Karpas-422 (cell line): Measurements from ENCODE around the gene CCDC28A. TPM values are rescaled to one million over a fixed set of nuclear protein-coding genes. Genes with fewer than 3 reads are reported as not detected.
A peak's percentile ranks its signal among the peaks of the same experiment; 100 is the strongest.

Experiments
- DNase-seq: peaks from one replicate; pipeline ENCODE4 v3.0.0-alpha.2; 2015
- H2AFZ ChIP-seq: fragments of 200-600 bp; sonication (generic); 2 replicates; pipeline ENCODE4 v1.6.1; 2014; ENCODE audit warnings: antibody characterized with exemption, low read length, mixed read lengths
- H3K27ac ChIP-seq: fragments of 200-600 bp; sonication (generic); 2 replicates; pipeline ENCODE4 v1.5.1; 2014; ENCODE audit warnings: mild to moderate bottlenecking, low read length, moderate library complexity
- H3K27me3 ChIP-seq: fragments of 200-600 bp; sonication (generic); 2 replicates; pipeline ENCODE4 v1.6.1; 2014; ENCODE audit warnings: low read length, mixed read lengths
- H3K36me3 ChIP-seq: fragments of 200-600 bp; sonication (generic); 2 replicates; pipeline ENCODE4 v1.6.1; 2014; ENCODE audit warnings: low read length, mixed read lengths; ENCODE audit not compliant: insufficient read depth
- H3K4me1 ChIP-seq: fragments of 200-600 bp; sonication (generic); 2 replicates; pipeline ENCODE4 v1.6.1; 2014; ENCODE audit warnings: mild to moderate bottlenecking, low read length, mixed read lengths
- H3K4me2 ChIP-seq: fragments of 200-600 bp; sonication (generic); 2 replicates; pipeline ENCODE4 v1.6.1; 2014; ENCODE audit warnings: low read length, low read depth, mild to moderate bottlenecking; ENCODE audit not compliant: poor library complexity, severe bottlenecking
- H3K4me3 ChIP-seq: fragments of 200-600 bp; sonication (generic); 2 replicates; pipeline ENCODE4 v1.5.1; 2014; ENCODE audit warnings: mild to moderate bottlenecking, antibody characterized with exemption, low read length, mixed read lengths
- H3K79me2 ChIP-seq: fragments of 200-600 bp; sonication (generic); 2 replicates; pipeline ENCODE4 v1.6.1; 2014; ENCODE audit warnings: mild to moderate bottlenecking, low read length, mixed read lengths
- H3K9ac ChIP-seq: fragments of 200-600 bp; sonication (generic); 2 replicates; pipeline ENCODE4 v1.6.0; 2014; ENCODE audit warnings: low read length
- H3K9me2 ChIP-seq: fragments of 200-600 bp; sonication (generic), shearing (Covaris generic); replicated peaks from 2 replicates; pipeline ENCODE4 v1.6.0; 2014; ENCODE audit warnings: mild to moderate bottlenecking, low read length, moderate library complexity; ENCODE audit not compliant: insufficient read depth
- H3K9me3 ChIP-seq: fragments of 300-700, 200-600 bp; sonication (generic); 2 replicates; pipeline ENCODE4 v1.6.1; 2014; ENCODE audit warnings: low read length, mixed read lengths
- H4K20me1 ChIP-seq: fragments of 200-600 bp; sonication (generic); 2 replicates; pipeline ENCODE4 v1.6.1; 2014; ENCODE audit warnings: mild to moderate bottlenecking, antibody characterized with exemption, low read length, low read depth; ENCODE audit not compliant: insufficient read depth
- total RNA-seq: library from RNA; depleted of rRNA; stranded (reverse); fragments of >200 nt; shearing (Covaris generic); gene quantifications from 2 replicates; pipeline ENCODE4 v1.2.3, GENCODE V29; 2014; ENCODE audit warnings: low replicate concordance

The CCDC28A gene
- total RNA-seq, 1 experiment from 2014 or later, result 55.2 TPM

- no peak for DNase-seq
- no peak overlapping the region for H2AFZ ChIP-seq
- no peaks in the 10 kb centered on the region for H3K36me3 ChIP-seq
- H3K4me1 ChIP-seq, result peaks cover 12% of the 10 kb centered on the region
- no peak overlapping the region for H3K4me2 ChIP-seq
- H3K9ac ChIP-seq, result no peak overlapping the region
- no peak overlapping the region for H3K4me3 ChIP-seq
- H4K20me1 ChIP-seq, result no peaks in the 10 kb centered on the region
- H3K9me2 ChIP-seq, result no peaks in the 10 kb centered on the region
- H3K79me2 ChIP-seq, result no peaks in the 10 kb centered on the region
- no peaks in the 10 kb centered on the region for H3K27me3 ChIP-seq
- no peak overlapping the region for H3K27ac ChIP-seq
- H3K9me3 ChIP-seq, result no peaks in the 10 kb centered on the region
Measured at GRCh38 chr6:138815221-138815620, 41.7 kb downstream of the CCDC28A start.

- no peaks in the 10 kb centered on the region for H3K9me2 ChIP-seq
- no peak overlapping the region for H3K4me3 ChIP-seq
- H3K9ac ChIP-seq, result no peak overlapping the region
- H3K4me2 ChIP-seq, result no peak overlapping the region
- no peaks in the 10 kb centered on the region for H3K36me3 ChIP-seq
- no peaks in the 10 kb centered on the region for H3K27me3 ChIP-seq
- peaks cover 12% of the 10 kb centered on the region for H3K4me1 ChIP-seq
- no peaks in the 10 kb centered on the region for H3K9me3 ChIP-seq
- H2AFZ ChIP-seq, result no peak overlapping the region
- peak; percentile 82 for DNase-seq
- H4K20me1 ChIP-seq, result no peaks in the 10 kb centered on the region
- H3K79me2 ChIP-seq, result no peaks in the 10 kb centered on the region
- no peak overlapping the region for H3K27ac ChIP-seq
Measured at GRCh38 chr6:138815797-138816528, 42.4 kb downstream of the CCDC28A start.

- no peak for DNase-seq
Measured at GRCh38 chr6:138817799-138818198, 44.2 kb downstream of the CCDC28A start.

GRCh38 chr6:138818496-138819194 is 45.1 kb downstream of the CCDC28A start:
- Histone ChIP-seq H3K79me2 (no peaks in the 10 kb centered on the region), H3K4me2 (peak overlapping the region; percentile 10), H4K20me1 (no peaks in the 10 kb centered on the region), H3K9me2 (no peaks in the 10 kb centered on the region), H3K27ac (no peak overlapping the region), H3K4me1 (peaks cover 12% of the 10 kb centered on the region), H3K9ac (peak overlapping the region; percentile 7; the same call in 1 of the 2 replicates), H3K36me3 (no peaks in the 10 kb centered on the region), H2AFZ (peak overlapping the region; percentile 74), H3K27me3 (no peaks in the 10 kb centered on the region), H3K9me3 (no peaks in the 10 kb centered on the region), H3K4me3 (no peak overlapping the region)
- peak; percentile 45 for DNase-seq

More at GRCh38 chr6:138817799-138818198, 44.2 kb downstream of the CCDC28A start:
- H3K9me2 ChIP-seq, result no peaks in the 10 kb centered on the region
- no peaks in the 10 kb centered on the region for H4K20me1 ChIP-seq
- no peaks in the 10 kb centered on the region for H3K27me3 ChIP-seq
- H2AFZ ChIP-seq, result peak overlapping the region; percentile 74; the same call in 1 of the 2 replicates
- no peaks in the 10 kb centered on the region for H3K36me3 ChIP-seq
- H3K9ac ChIP-seq, result no peak overlapping the region
- peaks cover 12% of the 10 kb centered on the region for H3K4me1 ChIP-seq
- H3K27ac ChIP-seq, result no peak overlapping the region
- no peaks in the 10 kb centered on the region for H3K9me3 ChIP-seq
- no peak overlapping the region for H3K4me3 ChIP-seq
- no peak overlapping the region for H3K4me2 ChIP-seq
- no peaks in the 10 kb centered on the region for H3K79me2 ChIP-seq

- Histone ChIP-seq H3K4me2 (no peak overlapping the region), H3K4me1 (peaks cover 12% of the 10 kb centered on the region), H3K9me3 (no peaks in the 10 kb centered on the region), H3K27me3 (no peaks in the 10 kb centered on the region), H3K9me2 (no peaks in the 10 kb centered on the region), H3K79me2 (no peaks in the 10 kb centered on the region), H3K4me3 (no peak overlapping the region), H4K20me1 (no peaks in the 10 kb centered on the region), H3K27ac (no peak overlapping the region), H3K9ac (no peak overlapping the region), H3K36me3 (no peaks in the 10 kb centered on the region), H2AFZ (no peak overlapping the region; the same call in 1 of the 2 replicates)
- DNase-seq, result peak; percentile 36
Measured at GRCh38 chr6:138821519-138821918, 48.0 kb downstream of the CCDC28A start.

GRCh38 chr6:138824482-138825144 is 51.0 kb downstream of the CCDC28A start:
- H3K36me3 ChIP-seq, result no peaks in the 10 kb centered on the region
- H3K4me1 ChIP-seq, result no peaks in the 10 kb centered on the region
- H4K20me1 ChIP-seq, result no peaks in the 10 kb centered on the region
- no peak overlapping the region for H3K27ac ChIP-seq
- no peaks in the 10 kb centered on the region for H3K27me3 ChIP-seq
- no peaks in the 10 kb centered on the region for H3K9me3 ChIP-seq
- H3K9me2 ChIP-seq, result no peaks in the 10 kb centered on the region
- no peak overlapping the region for H3K4me3 ChIP-seq
- no peak overlapping the region for H2AFZ ChIP-seq
- no peaks in the 10 kb centered on the region for H3K79me2 ChIP-seq
- no peak overlapping the region for H3K4me2 ChIP-seq
- DNase-seq, result peak; percentile 44
- H3K9ac ChIP-seq, result no peak overlapping the region

- H3K9ac ChIP-seq, result no peak overlapping the region
- no peak overlapping the region for H3K27ac ChIP-seq
- H3K4me1 ChIP-seq, result no peaks in the 10 kb centered on the region
- H3K4me2 ChIP-seq, result no peak overlapping the region
- no peak for DNase-seq
- no peaks in the 10 kb centered on the region for H3K9me3 ChIP-seq
- H3K9me2 ChIP-seq, result no peaks in the 10 kb centered on the region
- no peak overlapping the region for H2AFZ ChIP-seq
- no peaks in the 10 kb centered on the region for H4K20me1 ChIP-seq
- H3K4me3 ChIP-seq, result no peak overlapping the region
- H3K79me2 ChIP-seq, result no peaks in the 10 kb centered on the region
- no peaks in the 10 kb centered on the region for H3K27me3 ChIP-seq
- H3K36me3 ChIP-seq, result no peaks in the 10 kb centered on the region
Measured at GRCh38 chr6:138830248-138830647, 56.7 kb downstream of the CCDC28A start.

- no peak for DNase-seq
- no peak overlapping the region for H3K4me3 ChIP-seq
- H3K9me2 ChIP-seq, result no peaks in the 10 kb centered on the region
Measured at GRCh38 chr6:138832182-138832581, 58.6 kb downstream of the CCDC28A start.

More at GRCh38 chr6:138832182-138832581, 58.6 kb downstream of the CCDC28A start:
- H2AFZ ChIP-seq, result no peak overlapping the region
- no peaks in the 10 kb centered on the region for H3K79me2 ChIP-seq
- H4K20me1 ChIP-seq, result no peaks in the 10 kb centered on the region
- no peaks in the 10 kb centered on the region for H3K9me3 ChIP-seq
- H3K36me3 ChIP-seq, result no peaks in the 10 kb centered on the region
- H3K27me3 ChIP-seq, result no peaks in the 10 kb centered on the region
- no peak overlapping the region for H3K9ac ChIP-seq
- no peaks in the 10 kb centered on the region for H3K4me1 ChIP-seq
- no peak overlapping the region for H3K27ac ChIP-seq
- no peak overlapping the region for H3K4me2 ChIP-seq
